GM19372 (cell line): ENCODE results near the gene CNST.

ENCODE experiments used
- ATAC-seq: cut with Tn5 transposase; IDR thresholded peaks from one replicate; pipeline ENCODE4 v1.9.1; 2021; ENCODE audit warnings: mild to moderate bottlenecking, low read depth, moderate library complexity; ENCODE audit not compliant: unreplicated experiment

Gene CNST

GRCh38 chr1:246566128-246566812 lies at the start of gene CNST, which contains the start of gene TFB2M:
CNST (plus strand) TSS chr1:246566456; CDS start chr1:246591563, 25,107 bp downstream.
TFB2M (minus strand) TSS chr1:246566261; CDS start chr1:246566138, 123 bp downstream.
- ATAC-seq = peak; percentile 91

- ATAC-seq = no peak
Measured at GRCh38 chr1:246517391-246517790, 48.9 kb upstream of the CNST start.

GRCh38 chr1:246518456-246519205 lies 47.6 kb upstream of the CNST start:
- no peak for ATAC-seq

GRCh38 chr1:246519514-246519913 lies 46.7 kb upstream of the CNST start:
- ATAC-seq = no peak

GRCh38 chr1:246526380-246526779 lies 39.9 kb upstream of the CNST start:
- no peak for ATAC-seq

GRCh38 chr1:246526915-246527314 lies 39.3 kb upstream of the CNST start:
- ATAC-seq = no peak

GRCh38 chr1:246527402-246528088 lies 38.7 kb upstream of the CNST start:
- ATAC-seq = no peak

GRCh38 chr1:246528933-246529731 lies 37.1 kb upstream of the CNST start:
- no peak for ATAC-seq

GRCh38 chr1:246530482-246530881 lies 35.8 kb upstream of the CNST start:
- no peak for ATAC-seq

- ATAC-seq = no peak
Measured at GRCh38 chr1:246532519-246532918, 33.7 kb upstream of the CNST start.

GRCh38 chr1:246533371-246533905 lies 32.8 kb upstream of the CNST start:
- ATAC-seq = no peak

- no peak for ATAC-seq
Measured at GRCh38 chr1:246534114-246534513, 32.1 kb upstream of the CNST start.

- no peak for ATAC-seq
Measured at GRCh38 chr1:246537441-246537840, 28.8 kb upstream of the CNST start.

- ATAC-seq = no peak
Measured at GRCh38 chr1:246537887-246538286, 28.4 kb upstream of the CNST start.

- ATAC-seq = no peak
Measured at GRCh38 chr1:246540738-246541491, 25.3 kb upstream of the CNST start.

GRCh38 chr1:246544001-246544400 lies 22.3 kb upstream of the CNST start:
- no peak for ATAC-seq

GRCh38 chr1:246549665-246550064 lies 16.6 kb upstream of the CNST start:
- no peak for ATAC-seq

GRCh38 chr1:246550402-246550801 lies 15.9 kb upstream of the CNST start:
- ATAC-seq = no peak

GRCh38 chr1:246552110-246552509 lies 14.1 kb upstream of the CNST start:
- no peak for ATAC-seq

- no peak for ATAC-seq
Measured at GRCh38 chr1:246554201-246554600, 12.1 kb upstream of the CNST start.
